Retinal pigment epithelial cell (primary cell): ENCODE results near the gene IMMT.

Experiments used
- DNase-seq: peaks from one replicate; pipeline ENCODE4 v3.0.0-alpha.2; 2010; ENCODE audit warnings: low read depth
- H3K4me3 ChIP-seq: 2 replicates; pipeline ENCODE4 v1.5.1; 2011; ENCODE audit warnings: mild to moderate bottlenecking, low read length, control low read depth, moderate library complexity
- TF ChIP-seq, protein P1 (sequence below): conservative IDR thresholded peaks from 2 replicates; pipeline ENCODE4 v1.5.1; 2011; ENCODE audit warnings: low read depth, low read length, control low read depth, inconsistent platforms

Gene IMMT

GRCh38 chr2:86143307-86143706, 52.0 kb downstream of the IMMT start:
- TF ChIP-seq, protein P1, sequence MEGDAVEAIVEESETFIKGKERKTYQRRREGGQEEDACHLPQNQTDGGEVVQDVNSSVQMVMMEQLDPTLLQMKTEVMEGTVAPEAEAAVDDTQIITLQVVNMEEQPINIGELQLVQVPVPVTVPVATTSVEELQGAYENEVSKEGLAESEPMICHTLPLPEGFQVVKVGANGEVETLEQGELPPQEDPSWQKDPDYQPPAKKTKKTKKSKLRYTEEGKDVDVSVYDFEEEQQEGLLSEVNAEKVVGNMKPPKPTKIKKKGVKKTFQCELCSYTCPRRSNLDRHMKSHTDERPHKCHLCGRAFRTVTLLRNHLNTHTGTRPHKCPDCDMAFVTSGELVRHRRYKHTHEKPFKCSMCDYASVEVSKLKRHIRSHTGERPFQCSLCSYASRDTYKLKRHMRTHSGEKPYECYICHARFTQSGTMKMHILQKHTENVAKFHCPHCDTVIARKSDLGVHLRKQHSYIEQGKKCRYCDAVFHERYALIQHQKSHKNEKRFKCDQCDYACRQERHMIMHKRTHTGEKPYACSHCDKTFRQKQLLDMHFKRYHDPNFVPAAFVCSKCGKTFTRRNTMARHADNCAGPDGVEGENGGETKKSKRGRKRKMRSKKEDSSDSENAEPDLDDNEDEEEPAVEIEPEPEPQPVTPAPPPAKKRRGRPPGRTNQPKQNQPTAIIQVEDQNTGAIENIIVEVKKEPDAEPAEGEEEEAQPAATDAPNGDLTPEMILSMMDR, result no peak
- no peak overlapping the region for H3K4me3 ChIP-seq
- no peak for DNase-seq

DNA sequence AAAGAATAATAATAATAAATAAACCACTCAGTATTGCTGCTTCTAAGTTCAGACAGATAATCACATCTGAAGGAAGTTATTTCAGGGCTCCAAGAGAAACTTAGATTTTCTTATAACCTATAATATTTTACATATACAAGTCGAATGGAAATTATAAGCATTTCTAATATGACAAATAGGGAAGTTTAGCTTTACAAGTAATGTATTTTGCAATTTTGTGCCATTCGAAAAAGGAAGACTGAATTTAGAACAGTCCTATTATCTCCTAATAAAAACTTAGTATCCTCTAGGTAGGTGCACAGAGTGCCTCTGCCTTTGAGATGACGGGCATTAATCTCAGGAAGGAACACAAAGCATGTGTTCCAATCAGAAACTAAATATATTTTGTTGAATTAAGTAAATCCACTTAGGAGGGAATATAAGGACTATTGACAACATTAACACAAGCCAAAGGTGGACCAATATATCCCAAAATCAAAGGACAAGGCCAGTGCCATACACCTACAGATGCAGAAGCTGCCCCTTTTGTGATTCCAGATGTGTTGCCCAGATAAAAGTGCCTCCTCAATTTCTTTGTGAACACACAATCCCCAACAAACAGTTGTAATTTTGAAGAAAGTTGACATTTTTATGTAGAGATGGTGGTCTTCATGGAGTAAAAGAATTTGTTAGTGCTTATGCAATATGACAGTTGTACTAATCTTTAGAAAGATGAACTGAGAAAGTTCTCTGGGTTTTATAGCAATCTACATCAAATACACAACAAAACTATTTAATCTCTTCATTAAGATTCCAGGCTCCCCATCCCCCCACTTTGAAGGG, 52.6 kb downstream of the IMMT start:
- DNase-seq, result no peak
- H3K4me3 ChIP-seq, result no peak overlapping the region
- TF ChIP-seq, protein P1, result no peak

DNA sequence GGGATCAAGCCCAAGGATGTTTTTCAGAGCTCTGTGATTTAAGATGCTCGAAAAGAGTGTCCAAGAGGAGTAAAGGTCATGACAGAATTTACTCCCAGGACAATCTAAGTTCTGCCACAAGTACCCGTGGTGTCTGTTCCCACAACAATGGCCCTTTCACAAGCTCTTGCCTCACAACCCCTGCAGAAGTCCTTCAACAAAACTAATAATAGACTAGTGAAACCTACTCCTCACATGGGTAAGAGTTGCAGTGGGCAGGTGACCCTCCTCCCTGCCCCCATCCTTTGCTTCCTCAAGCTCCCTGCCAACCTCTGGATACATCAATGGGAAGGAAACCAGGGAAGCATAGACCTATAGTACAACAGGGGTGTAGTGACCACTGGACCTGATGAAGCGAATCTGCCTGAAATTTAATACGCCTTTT, 54.3 kb downstream of the IMMT start:
- no peak overlapping the region for H3K4me3 ChIP-seq
- no peak for DNase-seq
- TF ChIP-seq, protein P1, result no peak

GRCh38 chr2:86139981-86140380, 55.3 kb downstream of the IMMT start:
- TF ChIP-seq, protein P1, result no peak
- H3K4me3 ChIP-seq, result no peak overlapping the region
- DNase-seq, result no peak

GRCh38 chr2:86138736-86139625, 56.3 kb downstream of the IMMT start:
- TF ChIP-seq, protein P1, result no peak
- DNase-seq, result no peak
- no peak overlapping the region for H3K4me3 ChIP-seq

- H3K4me3 ChIP-seq, result no peak overlapping the region
- TF ChIP-seq, protein P1, result no peak
- DNase-seq, result no peak
Measured at GRCh38 chr2:86136141-86136540, 59.1 kb downstream of the IMMT start.
